Measurements from ENCODE around the gene DLG1.

The DLG1 gene

GRCh38 chr3:197011780-197012539 lies 286.5 kb downstream of the DLG1 start:
- in situ Hi-C loops (cut with HindIII; ENCODE audit: low pct_unique_long_range_greater_than_20kb, low sequenced_read_pairs) = no loop called here
- TF ChIP-seq JUND (IDR thresholded peaks at IDR 0.05; ENCODE audit: low read depth) = no peak
- no peak for DNase-seq (ENCODE audit: low read depth in 1 of 2, low spot score in 1 of 2)

GRCh38 chr3:197010556-197011351 lies 287.7 kb downstream of the DLG1 start:
- no peak for TF ChIP-seq JUND (IDR thresholded peaks at IDR 0.05; ENCODE audit: low read depth)
- in situ Hi-C loops (cut with HindIII; ENCODE audit: low pct_unique_long_range_greater_than_20kb, low sequenced_read_pairs) = no loop called here
- no peak for DNase-seq (ENCODE audit: low read depth in 1 of 2, low spot score in 1 of 2)

- DNase-seq (ENCODE audit: low read depth in 1 of 2, low spot score in 1 of 2) = no peak
- TF ChIP-seq JUND (IDR thresholded peaks at IDR 0.05; ENCODE audit: low read depth) = no peak
- in situ Hi-C loops (cut with HindIII; ENCODE audit: low pct_unique_long_range_greater_than_20kb, low sequenced_read_pairs) = no loop called here
These were observed 288.8 kb downstream of the DLG1 start for GRCh38 chr3:197009532-197010019.

- no peak for DNase-seq (ENCODE audit: low read depth in 1 of 2, low spot score in 1 of 2)
- in situ Hi-C loops (cut with HindIII; ENCODE audit: low pct_unique_long_range_greater_than_20kb, low sequenced_read_pairs) = no loop called here
- TF ChIP-seq JUND (IDR thresholded peaks at IDR 0.05; ENCODE audit: low read depth) = no peak
These were observed 289.8 kb downstream of the DLG1 start for GRCh38 chr3:197008436-197009209.

- no peak for TF ChIP-seq JUND (IDR thresholded peaks at IDR 0.05; ENCODE audit: low read depth)
- in situ Hi-C loops (cut with HindIII; ENCODE audit: low pct_unique_long_range_greater_than_20kb, low sequenced_read_pairs) = no loop called here
- DNase-seq (ENCODE audit: low read depth in 1 of 2, low spot score in 1 of 2) = no peak
These were observed 290.5 kb downstream of the DLG1 start for GRCh38 chr3:197007953-197008352.

GRCh38 chr3:197007296-197007940 lies 291.0 kb downstream of the DLG1 start:
- in situ Hi-C loops (cut with HindIII; ENCODE audit: low pct_unique_long_range_greater_than_20kb, low sequenced_read_pairs) = no loop called here
- TF ChIP-seq JUND (IDR thresholded peaks at IDR 0.05; ENCODE audit: low read depth) = no peak
- DNase-seq (ENCODE audit: low read depth in 1 of 2, low spot score in 1 of 2) = no peak

- no peak for TF ChIP-seq JUND (IDR thresholded peaks at IDR 0.05; ENCODE audit: low read depth)
- DNase-seq (ENCODE audit: low read depth in 1 of 2, low spot score in 1 of 2) = no peak
- in situ Hi-C loops (cut with HindIII; ENCODE audit: low pct_unique_long_range_greater_than_20kb, low sequenced_read_pairs) = no loop called here
These were observed 291.6 kb downstream of the DLG1 start for GRCh38 chr3:197006860-197007259.

- in situ Hi-C loops (cut with HindIII; ENCODE audit: low pct_unique_long_range_greater_than_20kb, low sequenced_read_pairs) = no loop called here
- no peak for TF ChIP-seq JUND (IDR thresholded peaks at IDR 0.05; ENCODE audit: low read depth)
- no peak for DNase-seq (ENCODE audit: low read depth in 1 of 2, low spot score in 1 of 2)
These were observed 292.0 kb downstream of the DLG1 start for GRCh38 chr3:197006446-197006845.

- no peak for TF ChIP-seq JUND (IDR thresholded peaks at IDR 0.05; ENCODE audit: low read depth)
- DNase-seq (ENCODE audit: low read depth in 1 of 2, low spot score in 1 of 2) = peak in 1 of 2 experiments; percentile 73
- in situ Hi-C loops (cut with HindIII; ENCODE audit: low pct_unique_long_range_greater_than_20kb, low sequenced_read_pairs) = no loop called here
These were observed 294.7 kb downstream of the DLG1 start for GRCh38 chr3:197003461-197004385.

- peak; percentile 96 to 100 for DNase-seq (ENCODE audit: low read depth in 1 of 2, low spot score in 1 of 2)
- TF ChIP-seq JUND (IDR thresholded peaks at IDR 0.05; ENCODE audit: low read depth) = no peak
- in situ Hi-C loops (cut with HindIII; ENCODE audit: low pct_unique_long_range_greater_than_20kb, low sequenced_read_pairs) = no loop called here
These were observed 295.5 kb downstream of the DLG1 start for GRCh38 chr3:197002701-197003454.
